NCI-H345 treated with DMSO at 0.1 percent for 48 hours (cell line): ENCODE data around the gene MAST4.

ENCODE experiments used
- DNase-seq: peaks from one replicate; lab custom pipeline; 2025; ENCODE audit not compliant: unreplicated experiment; lab: John Stamatoyannopoulos, UW

The MAST4 gene

DNA sequence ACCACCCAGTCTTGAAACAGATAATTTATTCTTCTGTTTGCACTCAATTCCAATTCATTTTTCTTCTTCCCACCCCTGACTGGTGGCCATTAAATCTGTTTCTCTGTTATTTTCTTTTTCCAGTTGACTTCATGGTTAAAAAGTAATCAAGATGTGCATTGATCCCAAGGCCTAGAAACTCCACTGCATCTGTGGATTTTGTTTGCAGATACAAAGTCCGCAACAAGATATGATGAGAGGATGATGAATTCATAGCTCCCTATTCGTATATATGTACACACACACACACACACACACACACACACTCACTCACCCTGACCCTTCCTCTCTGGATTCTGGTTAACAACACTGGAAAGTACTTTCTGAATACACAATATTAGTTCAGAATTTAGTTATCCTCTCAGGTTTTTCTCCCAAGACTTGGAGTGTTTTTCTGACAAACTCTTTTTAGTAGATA is 548.0 kb downstream of the MAST4 start:
- DNase-seq, result no peak

DNA sequence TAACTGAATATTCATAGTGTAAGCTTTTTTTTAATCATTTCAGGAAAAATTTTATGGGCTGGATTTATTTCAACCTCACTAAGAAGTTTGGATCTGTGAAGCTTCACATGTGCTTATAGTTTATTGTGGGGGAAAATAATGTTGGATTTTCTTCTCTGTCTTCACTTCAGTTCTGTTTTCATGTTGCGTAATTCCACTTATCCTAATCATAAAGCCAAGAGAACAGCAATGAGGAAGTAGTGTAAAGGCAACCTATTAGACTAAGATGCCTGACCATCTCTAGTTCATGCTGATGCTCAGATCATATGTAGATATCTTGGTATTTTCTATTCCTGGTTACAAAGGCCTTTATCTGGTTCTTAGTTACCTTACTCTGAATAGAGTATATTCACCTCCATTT is 550.4 kb downstream of the MAST4 start:
- no peak for DNase-seq

DNA sequence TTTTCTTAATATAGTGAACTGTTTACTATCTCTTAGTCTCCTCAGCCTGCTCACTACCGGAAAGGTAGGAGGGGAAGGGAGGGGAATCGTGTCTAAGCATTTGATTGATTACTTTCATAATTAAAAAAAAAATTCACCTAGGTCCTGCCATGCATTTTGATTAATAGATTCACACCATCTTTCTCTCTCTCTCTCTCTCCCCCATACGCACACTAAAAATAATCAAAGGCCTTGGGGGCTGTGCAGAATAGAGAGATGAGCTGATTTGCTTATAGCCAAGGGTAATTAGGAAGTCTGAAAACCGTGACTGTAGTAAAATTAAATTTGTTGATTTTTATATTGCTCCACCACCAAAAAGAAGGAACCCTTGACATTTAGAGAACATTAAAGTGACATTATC is 550.8 kb downstream of the MAST4 start:
- no peak for DNase-seq

DNA sequence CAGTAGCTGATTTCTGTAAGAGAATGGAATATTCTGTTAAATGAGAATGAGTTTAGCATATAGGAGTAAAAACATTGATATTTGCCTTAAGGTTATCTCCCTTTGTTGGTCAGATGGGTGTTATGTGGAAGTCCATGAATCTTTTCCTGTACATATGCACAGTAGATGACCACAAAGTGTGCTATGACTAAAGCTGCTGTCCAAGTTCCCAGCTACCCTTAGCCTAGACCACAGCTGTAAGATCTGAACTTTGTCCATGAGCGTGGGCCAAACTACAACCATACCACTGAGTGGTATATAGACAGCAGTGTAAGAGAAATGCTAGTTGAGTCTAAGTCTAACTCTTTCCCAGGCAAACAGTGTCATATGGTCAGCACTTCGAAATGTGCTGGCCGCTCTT is 551.6 kb downstream of the MAST4 start:
- no peak for DNase-seq

DNA sequence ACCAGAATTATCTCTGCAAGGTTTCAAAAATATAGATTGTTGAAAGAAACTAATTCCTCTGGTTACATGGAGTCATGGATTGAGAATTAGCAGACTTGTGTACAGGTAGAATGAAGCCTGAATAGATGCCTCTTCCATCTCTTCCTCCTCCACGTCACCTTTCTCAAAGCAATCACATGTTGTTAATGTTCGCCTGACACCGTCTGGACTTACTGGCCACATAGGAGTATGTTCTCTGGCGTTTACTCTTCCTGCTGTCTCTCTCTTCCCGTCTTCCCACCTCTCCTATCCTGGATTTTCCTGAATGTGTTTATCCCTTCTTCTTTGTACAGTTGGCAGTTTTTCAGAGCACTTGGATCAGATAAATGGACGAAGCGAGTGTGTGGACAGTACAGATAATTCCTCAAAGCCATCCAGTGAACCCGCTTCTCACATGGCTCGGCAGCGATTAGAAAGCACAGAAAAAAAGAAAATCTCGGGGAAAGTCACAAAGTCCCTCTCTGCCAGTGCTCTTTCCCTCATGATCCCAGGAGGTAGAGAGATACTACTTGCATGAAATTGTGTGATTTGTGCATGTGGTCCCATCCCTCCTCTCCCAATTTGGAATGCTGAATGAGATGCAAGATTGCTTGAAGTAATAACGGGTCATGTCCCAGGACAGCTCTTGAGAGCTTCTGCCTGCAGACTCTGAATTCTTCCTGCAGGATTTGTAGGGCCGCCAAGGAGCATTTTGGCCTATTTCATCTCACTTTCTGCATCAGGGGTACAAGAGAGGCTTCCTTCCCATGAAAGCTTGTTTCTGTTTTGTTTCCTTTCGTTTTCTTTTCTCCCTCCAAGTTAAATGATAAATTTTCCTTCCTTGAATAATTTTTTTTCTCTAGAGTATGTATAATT is 553.1 kb downstream of the MAST4 start:
- DNase-seq, result no peak

DNA sequence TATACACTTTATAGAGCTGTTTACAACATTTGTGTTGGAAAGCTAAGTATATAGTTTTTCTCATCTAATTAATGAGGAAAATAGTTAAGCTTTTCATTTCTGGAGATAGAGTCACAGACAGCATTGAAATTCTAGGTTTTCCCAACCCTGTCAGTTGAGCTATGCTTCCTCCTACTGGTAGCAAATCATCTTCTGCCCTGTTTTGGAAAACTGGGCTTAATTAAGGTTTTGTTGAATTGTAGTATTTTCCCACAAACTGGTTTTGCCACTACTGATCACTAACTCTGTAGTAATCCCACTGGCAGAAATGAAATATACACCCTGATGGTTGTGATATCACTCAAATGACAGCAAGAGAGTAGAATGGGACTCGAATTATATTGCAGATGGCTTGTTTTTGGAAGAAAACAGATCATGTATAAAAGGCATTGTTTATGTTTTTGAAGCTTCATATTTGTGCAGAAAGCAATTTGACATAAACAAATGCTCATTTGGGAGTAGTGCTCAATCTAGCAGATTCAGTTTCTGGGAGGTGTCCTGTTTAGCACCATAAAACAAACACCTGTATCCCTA is 553.8 kb downstream of the MAST4 start:
- no peak for DNase-seq

DNA sequence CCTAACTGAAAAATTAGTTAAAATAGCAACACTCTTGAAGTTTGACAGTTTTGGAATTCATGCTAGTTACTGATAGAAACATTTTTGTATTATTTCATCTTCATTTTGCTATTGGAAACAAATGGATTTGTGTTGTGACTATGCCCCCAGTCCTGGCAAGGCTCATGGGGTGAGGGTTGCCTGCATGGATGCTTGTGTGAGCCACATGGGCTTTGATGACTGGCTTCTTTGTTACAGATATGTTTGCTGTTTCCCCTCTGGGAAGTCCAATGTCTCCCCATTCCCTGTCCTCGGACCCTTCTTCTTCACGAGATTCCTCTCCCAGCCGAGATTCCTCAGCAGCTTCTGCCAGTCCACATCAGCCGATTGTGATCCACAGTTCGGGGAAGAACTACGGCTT is 556.2 kb downstream of the MAST4 start:
- DNase-seq, result no peak

DNA sequence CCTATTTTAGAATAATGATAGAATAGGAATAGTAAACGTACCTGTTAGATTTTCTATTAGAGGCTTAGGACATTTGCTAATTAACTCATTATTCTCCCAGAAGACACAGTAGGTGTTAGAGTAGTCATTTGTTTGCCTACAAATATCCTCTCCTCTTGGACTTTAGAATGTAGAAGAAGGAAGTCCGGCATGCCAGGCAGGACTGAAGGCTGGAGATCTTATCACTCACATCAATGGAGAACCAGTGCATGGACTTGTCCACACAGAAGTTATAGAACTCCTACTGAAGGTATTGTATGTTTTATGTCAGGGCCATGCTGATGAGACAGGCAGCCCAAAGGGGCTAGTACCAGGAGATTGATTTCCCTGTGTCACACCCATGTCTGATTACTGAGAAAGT is 557.1 kb downstream of the MAST4 start:
- no peak for DNase-seq

DNA sequence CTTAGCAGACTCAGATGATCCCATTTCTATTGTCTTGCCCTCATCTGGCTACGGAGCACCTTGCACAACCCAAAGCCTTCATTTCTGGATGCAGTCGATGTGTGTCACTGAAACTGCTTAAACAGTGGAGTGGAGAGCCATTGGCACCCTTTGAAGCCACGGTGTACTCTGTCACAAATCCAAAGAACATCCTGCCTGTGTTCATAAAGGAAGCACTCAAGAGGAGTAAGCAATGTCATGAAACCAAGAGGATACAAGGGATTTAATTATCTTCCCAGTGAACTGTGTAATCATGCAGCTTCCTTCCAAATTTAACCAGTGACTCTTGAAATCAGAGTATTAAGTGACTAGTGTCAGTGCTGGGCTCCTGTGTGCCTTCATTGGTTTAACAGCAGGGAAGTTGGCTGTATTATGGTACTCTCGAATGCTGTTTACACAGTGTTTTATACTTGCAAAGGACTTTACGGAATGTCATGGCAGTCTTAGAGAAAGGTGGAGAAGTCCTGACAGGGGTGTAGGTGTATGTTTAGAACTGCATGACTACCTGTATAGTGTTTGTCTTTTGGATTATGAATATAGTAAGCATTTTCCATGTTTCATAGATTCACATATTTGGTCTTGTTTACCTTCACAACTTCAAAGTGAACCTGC is 558.5 kb downstream of the MAST4 start:
- DNase-seq, result peak; percentile 78

DNA sequence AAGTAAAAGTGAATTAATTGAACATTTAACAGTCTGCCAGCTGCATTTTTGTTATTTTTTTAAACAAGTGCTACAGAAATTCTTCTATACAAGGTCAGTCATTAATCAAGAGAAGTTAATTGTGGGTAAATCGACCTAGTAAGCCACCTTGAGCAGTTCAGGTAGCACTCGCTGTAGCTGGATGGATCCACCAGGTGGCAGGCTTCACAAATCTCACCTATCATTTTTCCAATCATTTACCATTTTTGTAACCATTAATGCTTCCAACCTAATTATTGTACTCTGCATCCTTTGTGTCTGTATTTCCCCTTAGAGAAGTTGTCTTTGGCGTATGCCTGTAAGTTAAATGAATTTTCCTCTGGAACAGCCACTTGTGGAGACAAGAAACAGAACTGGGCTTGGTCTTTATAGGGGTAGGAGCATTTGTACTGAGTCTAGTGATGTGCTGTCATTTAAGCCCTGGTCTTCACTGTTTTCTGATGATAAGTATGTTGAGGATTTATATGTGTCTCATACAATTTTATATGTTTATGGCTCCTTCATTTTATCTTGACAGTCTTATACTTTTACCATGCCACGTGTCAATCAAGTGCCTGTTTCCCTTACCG is 560.9 kb downstream of the MAST4 start:
- DNase-seq, result no peak

DNA sequence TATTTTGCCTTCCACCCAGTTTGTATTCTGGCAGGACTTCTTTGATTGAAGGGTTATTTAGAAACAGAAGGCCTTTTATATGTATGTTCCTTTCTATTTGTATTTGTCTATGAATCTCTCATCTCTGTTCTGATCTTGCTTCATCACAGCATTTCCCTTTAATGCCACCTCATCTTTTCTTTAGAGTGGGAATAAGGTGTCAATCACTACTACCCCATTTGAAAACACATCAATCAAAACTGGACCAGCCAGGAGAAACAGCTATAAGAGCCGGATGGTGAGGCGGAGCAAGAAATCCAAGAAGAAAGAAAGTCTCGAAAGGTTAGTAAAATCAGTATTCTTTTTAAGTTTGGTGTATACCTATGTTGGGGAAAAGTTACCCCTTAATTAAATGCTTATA is 564.1 kb downstream of the MAST4 start:
- no peak for DNase-seq

DNA sequence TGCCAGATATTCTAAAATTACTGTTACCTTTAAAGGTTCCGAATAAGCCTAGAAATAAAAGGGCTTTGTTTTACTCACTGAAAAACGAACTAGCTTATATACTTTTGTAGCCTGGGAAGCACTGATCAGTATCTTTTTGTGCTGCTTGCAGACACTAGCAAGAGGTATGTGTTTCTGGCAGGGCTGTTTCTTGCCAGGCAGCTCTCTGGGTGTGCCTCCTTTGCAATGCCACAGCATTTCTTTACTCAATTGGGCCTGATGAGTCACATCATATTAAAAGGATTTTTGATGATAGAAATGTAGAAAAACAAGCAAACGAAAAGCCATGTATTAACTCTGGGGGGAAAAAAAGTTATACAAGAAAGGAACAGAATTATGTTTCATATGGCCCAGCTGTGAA is 564.8 kb downstream of the MAST4 start:
- no peak for DNase-seq

DNA sequence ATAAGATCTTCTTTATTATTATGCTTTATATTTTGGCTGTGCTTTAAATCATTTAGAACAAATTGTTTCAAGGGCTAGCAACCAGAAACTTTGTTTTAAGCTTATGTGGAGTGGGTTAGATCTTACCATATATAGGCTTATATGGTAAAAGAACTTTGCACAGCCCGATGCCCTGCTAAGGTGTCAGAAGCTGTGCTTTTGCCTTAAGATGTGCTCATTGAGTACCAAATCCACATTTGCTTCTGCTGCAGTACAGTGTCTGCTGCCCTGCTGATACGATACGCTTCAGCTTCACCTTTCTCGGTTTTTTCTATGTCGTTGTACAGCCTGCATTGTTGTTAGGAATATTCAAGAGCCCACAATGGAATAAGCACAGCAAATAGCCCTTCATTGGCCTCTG is 565.6 kb downstream of the MAST4 start:
- DNase-seq, result no peak

DNA sequence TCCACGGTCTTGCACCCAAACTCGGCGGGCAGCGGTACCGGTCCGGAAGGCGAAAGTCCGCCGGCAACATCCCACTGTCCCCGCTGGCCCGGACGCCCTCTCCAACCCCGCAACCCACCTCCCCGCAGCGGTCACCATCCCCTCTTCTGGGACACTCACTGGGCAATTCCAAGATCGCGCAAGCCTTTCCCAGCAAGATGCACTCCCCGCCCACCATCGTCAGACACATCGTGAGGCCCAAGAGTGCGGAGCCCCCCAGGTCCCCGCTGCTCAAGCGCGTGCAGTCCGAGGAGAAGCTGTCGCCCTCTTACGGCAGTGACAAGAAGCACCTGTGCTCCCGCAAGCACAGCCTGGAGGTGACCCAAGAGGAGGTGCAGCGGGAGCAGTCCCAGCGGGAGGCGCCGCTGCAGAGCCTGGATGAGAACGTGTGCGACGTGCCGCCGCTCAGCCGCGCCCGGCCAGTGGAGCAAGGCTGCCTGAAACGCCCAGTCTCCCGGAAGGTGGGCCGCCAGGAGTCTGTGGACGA is 567.1 kb downstream of the MAST4 start:
- DNase-seq, result no peak

DNA sequence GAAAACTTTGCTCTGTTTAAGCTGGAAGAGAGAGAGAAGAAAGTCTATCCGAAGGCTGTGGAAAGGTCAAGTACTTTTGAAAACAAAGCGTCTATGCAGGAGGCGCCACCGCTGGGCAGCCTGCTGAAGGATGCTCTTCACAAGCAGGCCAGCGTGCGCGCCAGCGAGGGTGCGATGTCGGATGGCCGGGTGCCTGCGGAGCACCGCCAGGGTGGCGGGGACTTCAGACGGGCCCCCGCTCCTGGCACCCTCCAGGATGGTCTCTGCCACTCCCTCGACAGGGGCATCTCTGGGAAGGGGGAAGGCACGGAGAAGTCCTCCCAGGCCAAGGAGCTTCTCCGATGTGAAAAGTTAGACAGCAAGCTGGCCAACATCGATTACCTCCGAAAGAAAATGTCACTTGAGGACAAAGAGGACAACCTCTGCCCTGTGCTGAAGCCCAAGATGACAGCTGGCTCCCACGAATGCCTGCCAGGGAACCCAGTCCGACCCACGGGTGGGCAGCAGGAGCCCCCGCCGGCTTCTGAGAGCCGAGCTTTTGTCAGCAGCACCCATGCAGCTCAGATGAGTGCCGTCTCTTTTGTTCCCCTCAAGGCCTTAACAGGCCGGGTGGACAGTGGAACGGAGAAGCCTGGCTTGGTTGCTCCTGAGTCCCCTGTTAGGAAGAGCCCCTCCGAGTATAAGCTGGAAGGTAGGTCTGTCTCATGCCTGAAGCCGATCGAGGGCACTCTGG is 567.8 kb downstream of the MAST4 start:
- DNase-seq, result no peak

DNA sequence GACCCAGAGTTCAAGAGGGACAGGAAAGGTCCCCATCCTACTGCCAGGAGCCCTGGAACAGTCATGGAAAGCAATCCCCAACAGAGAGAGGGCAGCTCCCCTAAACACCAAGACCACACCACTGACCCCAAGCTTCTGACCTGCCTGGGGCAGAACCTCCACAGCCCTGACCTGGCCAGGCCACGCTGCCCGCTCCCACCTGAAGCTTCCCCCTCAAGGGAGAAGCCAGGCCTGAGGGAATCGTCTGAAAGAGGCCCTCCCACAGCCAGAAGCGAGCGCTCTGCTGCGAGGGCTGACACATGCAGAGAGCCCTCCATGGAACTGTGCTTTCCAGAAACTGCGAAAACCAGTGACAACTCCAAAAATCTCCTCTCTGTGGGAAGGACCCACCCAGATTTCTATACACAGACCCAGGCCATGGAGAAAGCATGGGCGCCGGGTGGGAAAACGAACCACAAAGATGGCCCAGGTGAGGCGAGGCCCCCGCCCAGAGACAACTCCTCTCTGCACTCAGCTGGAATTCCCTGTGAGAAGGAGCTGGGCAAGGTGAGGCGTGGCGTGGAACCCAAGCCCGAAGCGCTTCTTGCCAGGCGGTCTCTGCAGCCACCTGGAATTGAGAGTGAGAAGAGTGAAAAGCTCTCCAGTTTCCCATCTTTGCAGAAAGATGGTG is 568.8 kb downstream of the MAST4 start:
- DNase-seq, result no peak

DNA sequence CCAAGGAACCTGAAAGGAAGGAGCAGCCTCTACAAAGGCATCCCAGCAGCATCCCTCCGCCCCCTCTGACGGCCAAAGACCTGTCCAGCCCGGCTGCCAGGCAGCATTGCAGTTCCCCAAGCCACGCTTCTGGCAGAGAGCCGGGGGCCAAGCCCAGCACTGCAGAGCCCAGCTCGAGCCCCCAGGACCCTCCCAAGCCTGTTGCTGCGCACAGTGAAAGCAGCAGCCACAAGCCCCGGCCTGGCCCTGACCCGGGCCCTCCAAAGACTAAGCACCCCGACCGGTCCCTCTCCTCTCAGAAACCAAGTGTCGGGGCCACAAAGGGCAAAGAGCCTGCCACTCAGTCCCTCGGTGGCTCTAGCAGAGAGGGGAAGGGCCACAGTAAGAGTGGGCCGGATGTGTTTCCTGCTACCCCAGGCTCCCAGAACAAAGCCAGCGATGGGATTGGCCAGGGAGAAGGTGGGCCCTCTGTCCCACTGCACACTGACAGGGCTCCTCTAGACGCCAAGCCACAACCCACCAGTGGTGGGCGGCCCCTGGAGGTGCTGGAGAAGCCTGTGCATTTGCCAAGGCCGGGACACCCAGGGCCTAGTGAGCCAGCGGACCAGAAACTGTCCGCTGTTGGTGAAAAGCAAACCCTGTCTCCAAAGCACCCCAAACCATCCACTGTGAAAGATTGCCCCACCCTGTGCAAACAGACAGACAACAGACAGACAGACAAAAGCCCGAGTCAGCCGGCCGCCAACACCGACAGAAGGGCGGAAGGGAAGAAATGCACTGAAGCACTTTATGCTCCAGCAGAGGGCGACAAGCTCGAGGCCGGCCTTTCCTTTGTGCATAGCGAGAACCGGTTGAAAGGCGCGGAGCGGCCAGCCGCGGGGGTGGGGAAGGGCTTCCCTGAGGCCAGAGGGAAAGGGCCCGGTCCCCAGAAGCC is 569.6 kb downstream of the MAST4 start:
- no peak for DNase-seq

DNA sequence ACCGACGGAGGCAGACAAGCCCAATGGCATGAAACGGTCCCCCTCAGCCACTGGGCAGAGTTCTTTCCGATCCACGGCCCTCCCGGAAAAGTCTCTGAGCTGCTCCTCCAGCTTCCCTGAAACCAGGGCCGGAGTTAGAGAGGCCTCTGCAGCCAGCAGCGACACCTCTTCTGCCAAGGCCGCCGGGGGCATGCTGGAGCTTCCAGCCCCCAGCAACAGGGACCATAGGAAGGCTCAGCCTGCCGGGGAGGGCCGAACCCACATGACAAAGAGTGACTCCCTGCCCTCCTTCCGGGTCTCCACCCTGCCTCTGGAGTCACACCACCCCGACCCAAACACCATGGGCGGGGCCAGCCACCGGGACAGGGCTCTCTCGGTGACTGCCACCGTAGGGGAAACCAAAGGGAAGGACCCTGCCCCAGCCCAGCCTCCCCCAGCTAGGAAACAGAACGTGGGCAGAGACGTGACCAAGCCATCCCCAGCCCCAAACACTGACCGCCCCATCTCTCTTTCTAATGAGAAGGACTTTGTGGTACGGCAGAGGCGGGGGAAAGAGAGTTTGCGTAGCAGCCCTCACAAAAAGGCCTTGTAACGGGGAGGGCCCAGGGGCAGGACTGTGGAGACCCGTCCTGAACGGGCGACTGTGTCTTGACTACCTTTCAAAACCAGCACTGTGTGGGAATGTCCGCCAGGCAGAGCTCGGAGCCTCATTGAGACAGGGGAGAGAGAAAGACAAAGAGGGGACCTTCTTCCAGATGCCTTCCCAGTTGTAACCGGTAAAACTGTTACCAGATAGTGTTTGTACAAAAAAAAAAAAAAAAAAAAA is 570.5 kb downstream of the MAST4 start:
- DNase-seq, result no peak
